Pancreas (tissue), 10 donors: ENCODE data around the gene LILRB1. TPM values are rescaled to one million over a fixed set of nuclear protein-coding genes. Genes with fewer than 3 reads are reported as not detected.

Experiments used
- ATAC-seq, 4 donors: fragments of 200-7000 bp; cut with Tn5 transposase; one replicate each; pipeline versions ENCODE4 v1.8.0 to v1.9.1; 2020; ENCODE audit warnings: mild to moderate bottlenecking in 4 of 4, moderate library complexity in 4 of 4
- DNase-seq, 6 donors: peaks; one replicate each; pipeline ENCODE4 v3.0.0-alpha.2; 2020
- FAIRE-seq: peaks from 2 replicates; lab custom pipeline; 2012; peaks lifted over from hg19 to GRCh38; lab: Jason Lieb, UNC
- H3K27ac ChIP-seq, 4 donors: fragments of 200-600 bp; sonication (generic); 1 replicate in 3 of 4; 2 replicates in 1 of 4; pipeline versions ENCODE4 v1.5.0 to v1.8.0; 2020
- H3K27me3 ChIP-seq, 4 donors: fragments of 200-600 bp; one replicate each; pipeline ENCODE4 v1.8.0; 2021
- H3K36me3 ChIP-seq, 3 donors: fragments of 200-600 bp; sonication (generic) in 1 of 3; one replicate each; pipeline versions ENCODE4 v1.5.0 to v1.8.0; 2020 to 2021
- H3K4me1 ChIP-seq, 3 donors: fragments of 200-600 bp; one replicate each; pipeline ENCODE4 v1.8.0; 2021
- H3K4me3 ChIP-seq, 4 donors: fragments of 200-600 bp; sonication (generic) in 2 of 4; one replicate each; pipeline versions ENCODE4 v1.5.0 to v1.8.0; 2020 to 2021
- H3K9me3 ChIP-seq, 4 donors: fragments of 200-600 bp; one replicate each; pipeline ENCODE4 v1.8.0; 2021
- CTCF ChIP-seq, 4 donors: fragments of 200-600 bp; sonication (generic) in 3 of 4; IDR thresholded peaks; one replicate each; pipeline versions ENCODE4 v1.5.0 to v1.8.0; 2021; ENCODE audit warnings: antibody characterized with exemption in 4 of 4
- WGBS, 2 donors: extraction: QIAGEN DNeasy Blood & Tissue Kit; methylation state at CpG; one replicate each; pipeline ENCODE4 v1.1.7; 2013; 5-methylcytosine and 5-hydroxymethylcytosine counted together
- intact Hi-C, 3 donors: fragments of 100-400 bp; cut with DNase I; formaldehyde crosslinking; loops; one replicate each; pipeline versions ENCODE4 v1.11.1 to v1.14.2; 2022
- polyA plus RNA-seq, 2 donors: library from polyadenylated mRNA; stranded (reverse); fragments of 200-250 nt; gene quantifications; one replicate each; pipeline ENCODE4 v1.2.3, GENCODE V29; 2013
- total RNA-seq, 6 donors: library from RNA; stranded (reverse); fragmentation: NEBNext Ultra II Directional in 4 of 6; extraction: Animal tissue kit (Norgen Biotek cat#: 25700) in 4 of 6; gene quantifications; one replicate each; pipeline versions ENCODE4 v1.2.1 to v1.2.4, GENCODE V29; 2021 to 2023
- donor health status: healthy with polysubstance abuse.
- donor health status: DM: no; HTN: no; CAD: no; lungs with moderate emphysema.
- donor health status: DM: no; HTN: no; CAD: no.
- donor health status: control.
- donor health status: control.
- donor health status: Bipolar disorder and iron deficiency.
- donor health status: DM: yes; HTN: yes; CAD: no.
- donor health status: DM: no; HTN: no; CAD: no.
- donor health status: DM: no; HTN: no; CAD: no.
- donor health status: DM: yes; HTN: yes; CAD: no.

Gene LILRB1
- total and polyA plus RNA-seq, 8 donors = 0.51 to 8.8 (median 0.89) TPM

- DNase-seq (no peak), ATAC-seq (no peak), FAIRE-seq (no peak)
- Histone ChIP-seq H3K9me3 (no peaks in the 10 kb centered on the region), H3K4me1 (no peaks in the 10 kb centered on the region), H3K27ac (no peak overlapping the region), H3K36me3 (no peaks in the 10 kb centered on the region), H3K27me3 (peaks cover 0 to 4% (median 0%) of the 10 kb centered on the region in 4 donors), H3K4me3 (no peak overlapping the region)
- intact Hi-C loops = no loop called here
- 70 to 82% methylated on average over 15 of the region's 15 CpGs for WGBS, 2 donors
- TF ChIP-seq CTCF (IDR thresholded peaks at IDR 0.05) = no peak
Measured at GRCh38 chr19:54608792-54609191, 21.5 kb upstream of the LILRB1 start.

GRCh38 chr19:54609356-54609791, 20.9 kb upstream of the LILRB1 start:
- no peaks in the 10 kb centered on the region for H3K4me1 ChIP-seq
- no peaks in the 10 kb centered on the region for H3K36me3 ChIP-seq
- no peak for TF ChIP-seq CTCF (IDR thresholded peaks at IDR 0.05)
- ATAC-seq = no peak
- intact Hi-C loops = no loop called here
- peak in 1 of 6 donors; percentile 36 for DNase-seq
- no peaks in the 10 kb centered on the region for H3K27me3 ChIP-seq
- FAIRE-seq = no peak
- H3K9me3 ChIP-seq = no peaks in the 10 kb centered on the region
- no peak overlapping the region for H3K27ac ChIP-seq
- no peak overlapping the region for H3K4me3 ChIP-seq
- WGBS, 2 donors = 78 to 84% methylated on average over 26 of the region's 26 CpGs

- no peaks in the 10 kb centered on the region for H3K4me1 ChIP-seq
- no peaks in the 10 kb centered on the region for H3K36me3 ChIP-seq
- DNase-seq (no peak), ATAC-seq (peak in 1 of 4 donors; percentile 18), FAIRE-seq (no peak)
- H3K27me3 ChIP-seq = no peaks in the 10 kb centered on the region
- intact Hi-C loops = no loop called here
- no peak overlapping the region for H3K27ac ChIP-seq
- no peak for TF ChIP-seq CTCF (IDR thresholded peaks at IDR 0.05)
- H3K9me3 ChIP-seq = no peaks in the 10 kb centered on the region
- WGBS, 2 donors = 52 to 63% methylated on average over 1 of the region's 1 CpG
- H3K4me3 ChIP-seq = no peak overlapping the region
Measured at GRCh38 chr19:54612428-54612827, 17.9 kb upstream of the LILRB1 start.

GRCh38 chr19:54614726-54615125, 15.6 kb upstream of the LILRB1 start:
- H3K4me1 ChIP-seq = no peaks in the 10 kb centered on the region
- no peak overlapping the region for H3K27ac ChIP-seq
- intact Hi-C loops = no loop called here
- DNase-seq (no peak), ATAC-seq (no peak), FAIRE-seq (no peak)
- H3K9me3 ChIP-seq = no peaks in the 10 kb centered on the region
- no peaks in the 10 kb centered on the region for H3K36me3 ChIP-seq
- H3K27me3 ChIP-seq = peaks cover 0 to 7% (median 0%) of the 10 kb centered on the region in 4 donors
- 61 to 91% methylated on average over 1 of the region's 1 CpG for WGBS, 2 donors
- TF ChIP-seq CTCF (IDR thresholded peaks at IDR 0.05) = no peak
- H3K4me3 ChIP-seq = no peak overlapping the region

GRCh38 chr19:54616057-54616456, 14.2 kb upstream of the LILRB1 start:
- no peak overlapping the region for H3K4me3 ChIP-seq
- H3K36me3 ChIP-seq = no peaks in the 10 kb centered on the region
- H3K27ac ChIP-seq = no peak overlapping the region
- FAIRE-seq (no peak), DNase-seq (no peak), ATAC-seq (no peak)
- no peak for TF ChIP-seq CTCF (IDR thresholded peaks at IDR 0.05)
- intact Hi-C loops = no loop called here
- no peaks in the 10 kb centered on the region for H3K4me1 ChIP-seq
- WGBS, 2 donors = 42 to 50% methylated on average over 3 of the region's 3 CpGs
- peaks cover 0 to 7% (median 0%) of the 10 kb centered on the region in 4 donors for H3K27me3 ChIP-seq
- no peaks in the 10 kb centered on the region for H3K9me3 ChIP-seq
